ENCODE results near the gene ABR. TPM values are rescaled to one million over a fixed set of nuclear protein-coding genes. Genes with fewer than 3 reads are reported as not detected.

Gene ABR
- total and polyA plus RNA-seq, 4 experiments from 2014 or later: 7.2 to 157 (median 86.1) TPM

- Histone ChIP-seq H3K4me1 (ENCODE audit: insufficient read depth, low read length) (no peaks in the 10 kb centered on the region), H3K27me3 (ENCODE audit: insufficient read depth, low read length) (no peaks in the 10 kb centered on the region), H3K4me3 (ENCODE audit: low read length in 2 of 2) (no peak overlapping the region), H3K36me3 (ENCODE audit: insufficient read depth, low read length) (peaks cover 40% of the 10 kb centered on the region), H3K27ac (ENCODE audit: low read depth, low read length) (no peak overlapping the region), H3K9me3 (ENCODE audit: control insufficient read depth in 1 of 2, low read length in 2 of 2) (no peaks in the 10 kb centered on the region)
- Mint-ChIP-seq H3K9me3 (peaks cover 0 to 1% (median 0%) of the 10 kb centered on the region in 8 donors), H3K27me3 (no peaks in the 10 kb centered on the region), H3K36me3 (peaks cover 6 to 46% of the 10 kb centered on the region in 2 donors), H3K4me3 (no peak overlapping the region), H3K27ac (no peak overlapping the region), H3K4me1 (no peaks in the 10 kb centered on the region)
- POLR2A ChIA-PET (ENCODE audit: partially characterized antibody): interaction anchor here (0.5 to 0.9 kb wide), 2 partner anchors 11 to 670 kb away, joined by 3 to 4 read pairs; partner anchors contain the start of gene TIMM22
- CTCF ChIA-PET (ENCODE audit: partially characterized antibody): interaction anchor here (0.8 kb wide), 1 partner anchor 9 kb away, joined by 3 read pairs; no protein-coding TSS in a partner anchor
- intact Hi-C loops (cut with micrococcal nuclease): no loop called here
- no peak for DNase-seq
Observed at GRCh38 chr17:1008008-1008761, 171.6 kb downstream of the ABR start.

GRCh38 chr17:1007310-1008007 is 172.3 kb downstream of the ABR start:
- Histone ChIP-seq H3K4me3 (ENCODE audit: low read length in 2 of 2) (no peak overlapping the region), H3K36me3 (ENCODE audit: insufficient read depth, low read length) (peaks cover 47% of the 10 kb centered on the region), H3K4me1 (ENCODE audit: insufficient read depth, low read length) (no peaks in the 10 kb centered on the region), H3K27ac (ENCODE audit: low read depth, low read length) (no peak overlapping the region), H3K27me3 (ENCODE audit: insufficient read depth, low read length) (no peaks in the 10 kb centered on the region), H3K9me3 (ENCODE audit: control insufficient read depth in 1 of 2, low read length in 2 of 2) (no peaks in the 10 kb centered on the region)
- Mint-ChIP-seq H3K27me3 (no peaks in the 10 kb centered on the region), H3K27ac (no peak overlapping the region), H3K4me3 (no peak overlapping the region), H3K4me1 (no peaks in the 10 kb centered on the region), H3K36me3 (peaks cover 8 to 53% of the 10 kb centered on the region in 2 donors), H3K9me3 (peaks cover 0 to 1% (median 0%) of the 10 kb centered on the region in 8 donors)
- intact Hi-C loops (cut with micrococcal nuclease): no loop called here
- no peak for DNase-seq
- CTCF ChIA-PET (ENCODE audit: partially characterized antibody): interaction anchor here (0.8 kb wide), 1 partner anchor 8 kb away, joined by 3 read pairs; no protein-coding TSS in a partner anchor
- POLR2A ChIA-PET (ENCODE audit: partially characterized antibody): interaction anchor here (0.5 to 0.9 kb wide), 2 partner anchors 11 to 671 kb away, joined by 3 to 4 read pairs; partner anchors contain the start of gene TIMM22

DNA sequence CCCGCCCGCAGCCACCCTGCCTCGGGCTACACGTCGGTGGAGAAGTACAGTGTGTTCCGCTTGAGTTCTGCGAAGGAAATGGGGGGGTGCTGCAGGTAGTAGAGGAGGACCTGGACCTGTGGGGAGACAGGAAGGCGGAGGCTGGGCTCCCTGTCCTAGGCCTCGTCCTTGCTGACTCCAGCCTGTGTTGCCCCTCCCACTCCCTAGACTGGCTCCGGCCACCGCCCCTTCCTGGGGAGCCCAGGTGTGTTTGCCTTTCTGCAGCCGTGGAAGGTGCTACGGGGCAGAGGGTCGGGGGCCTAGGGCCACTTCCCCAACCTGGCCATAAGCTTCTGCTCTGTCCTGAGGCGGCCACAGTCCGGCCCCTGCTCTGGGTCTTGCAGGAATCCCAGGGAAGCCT is 173.7 kb downstream of the ABR start:
- no peak for DNase-seq
- Mint-ChIP-seq H3K27ac (peak overlapping the region in 3 of 7 donors; percentile 55 to 68 (median 55)), H3K9me3 (peaks cover 0 to 1% (median 0%) of the 10 kb centered on the region in 8 donors), H3K36me3 (peaks cover 16 to 59% of the 10 kb centered on the region in 2 donors), H3K27me3 (no peaks in the 10 kb centered on the region), H3K4me1 (peaks cover 0 to 1% (median 0%) of the 10 kb centered on the region in 4 donors), H3K4me3 (no peak overlapping the region)
- no peaks in the 10 kb centered on the region for H3K27me3 ChIP-seq (ENCODE audit: insufficient read depth, low read length)
- CTCF ChIA-PET (ENCODE audit: partially characterized antibody): no interaction called here
- no peak overlapping the region for H3K4me3 ChIP-seq (ENCODE audit: low read length in 2 of 2)
- intact Hi-C loops (cut with micrococcal nuclease): no loop called here
- H3K4me1 ChIP-seq (ENCODE audit: insufficient read depth, low read length): no peaks in the 10 kb centered on the region
- no peak overlapping the region for H3K27ac ChIP-seq (ENCODE audit: low read depth, low read length)
- peaks cover 56% of the 10 kb centered on the region for H3K36me3 ChIP-seq (ENCODE audit: insufficient read depth, low read length)
- H3K9me3 ChIP-seq (ENCODE audit: control insufficient read depth in 1 of 2, low read length in 2 of 2): no peaks in the 10 kb centered on the region
- POLR2A ChIA-PET (ENCODE audit: partially characterized antibody): no interaction called here

DNA sequence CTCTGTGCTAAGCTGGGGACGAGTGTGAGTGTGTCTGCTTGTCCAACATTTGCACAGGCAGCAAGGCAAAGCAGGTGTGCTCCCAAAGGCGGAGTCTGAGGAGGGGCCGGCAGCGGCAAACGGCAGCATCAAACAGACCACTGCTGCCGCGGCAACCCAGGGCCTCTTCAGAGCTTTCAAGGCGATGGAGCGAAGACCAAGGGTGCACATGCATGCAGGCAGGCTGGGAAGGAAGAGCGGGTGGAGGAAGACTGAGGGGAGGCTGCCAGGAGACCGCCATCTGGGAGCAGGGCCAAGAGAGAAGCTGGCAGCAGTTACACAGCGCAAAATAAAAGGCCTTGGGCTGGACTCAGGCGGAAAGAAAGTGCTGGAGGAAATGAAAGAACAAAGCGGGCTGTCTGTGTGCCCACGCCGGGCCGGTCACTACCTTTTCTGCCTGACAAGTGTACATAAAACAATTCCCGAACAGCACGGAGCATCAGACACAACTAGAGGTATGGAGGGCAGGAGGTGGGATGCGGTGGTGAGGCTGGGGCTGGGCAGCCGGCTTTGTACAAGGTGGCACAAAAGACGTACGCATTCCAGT is 174.3 kb downstream of the ABR start:
- no peak overlapping the region for H3K4me3 ChIP-seq (ENCODE audit: low read length in 2 of 2)
- H3K27ac Mint-ChIP-seq: peak overlapping the region in 5 of 7 donors; percentile 1 to 68 (median 57)
- no peaks in the 10 kb centered on the region for H3K27me3 Mint-ChIP-seq
- DNase-seq: no peak
- POLR2A ChIA-PET (ENCODE audit: partially characterized antibody): no interaction called here
- peaks cover 22 to 60% of the 10 kb centered on the region in 2 donors for H3K36me3 Mint-ChIP-seq
- H3K27ac ChIP-seq (ENCODE audit: low read depth, low read length): no peak overlapping the region
- intact Hi-C loops (cut with micrococcal nuclease): no loop called here
- H3K9me3 Mint-ChIP-seq: peaks cover 0 to 1% (median 0%) of the 10 kb centered on the region in 8 donors
- no peak overlapping the region for H3K4me3 Mint-ChIP-seq
- H3K9me3 ChIP-seq (ENCODE audit: control insufficient read depth in 1 of 2, low read length in 2 of 2): no peaks in the 10 kb centered on the region
- peaks cover 56% of the 10 kb centered on the region for H3K36me3 ChIP-seq (ENCODE audit: insufficient read depth, low read length)
- H3K4me1 Mint-ChIP-seq: peaks cover 0 to 2% (median under 1%) of the 10 kb centered on the region in 4 donors
- H3K27me3 ChIP-seq (ENCODE audit: insufficient read depth, low read length): no peaks in the 10 kb centered on the region
- H3K4me1 ChIP-seq (ENCODE audit: insufficient read depth, low read length): no peaks in the 10 kb centered on the region
- CTCF ChIA-PET (ENCODE audit: partially characterized antibody): no interaction called here

DNA sequence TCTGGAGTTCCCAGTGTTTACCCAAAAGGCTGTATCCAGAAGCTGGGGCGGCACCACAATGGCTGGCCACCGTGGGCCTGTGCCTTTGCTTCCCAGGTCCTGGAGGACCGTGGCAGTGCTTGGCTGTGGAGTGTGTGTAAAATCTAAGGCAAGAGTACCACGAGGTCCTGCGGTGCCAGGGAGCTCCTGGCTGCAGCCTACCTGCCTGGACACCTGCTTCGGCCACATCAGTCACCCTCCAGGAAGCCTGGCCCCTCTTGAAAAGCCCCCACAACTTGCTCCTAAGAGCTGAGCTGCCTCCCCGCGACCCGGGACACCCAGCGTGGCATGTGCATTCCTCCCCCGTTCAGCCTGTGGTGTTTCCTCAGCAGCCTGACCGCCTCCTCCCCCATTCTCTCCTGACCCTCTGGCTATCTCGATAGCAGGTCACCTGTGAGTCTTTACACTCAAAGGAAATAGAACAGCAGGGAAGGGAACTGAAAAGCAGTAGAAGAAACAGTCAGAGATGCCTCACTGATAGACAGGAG is 174.9 kb downstream of the ABR start:
- Histone ChIP-seq H3K27me3 (ENCODE audit: insufficient read depth, low read length) (no peaks in the 10 kb centered on the region), H3K27ac (ENCODE audit: low read depth, low read length) (no peak overlapping the region), H3K36me3 (ENCODE audit: insufficient read depth, low read length) (peaks cover 54% of the 10 kb centered on the region), H3K4me1 (ENCODE audit: insufficient read depth, low read length) (no peaks in the 10 kb centered on the region), H3K4me3 (ENCODE audit: low read length in 2 of 2) (no peak overlapping the region), H3K9me3 (ENCODE audit: control insufficient read depth in 1 of 2, low read length in 2 of 2) (no peaks in the 10 kb centered on the region)
- H3K27me3 Mint-ChIP-seq: no peaks in the 10 kb centered on the region
- ChIA-PET CTCF (ENCODE audit: partially characterized antibody) (no interaction called here), POLR2A (ENCODE audit: partially characterized antibody) (no interaction called here)
- no peak for DNase-seq
- peaks cover 26 to 63% of the 10 kb centered on the region in 2 donors for H3K36me3 Mint-ChIP-seq
- H3K27ac Mint-ChIP-seq: peak overlapping the region in 3 of 7 donors; percentile 1 to 60 (median 31)
- no peak overlapping the region for H3K4me3 Mint-ChIP-seq
- H3K4me1 Mint-ChIP-seq: peaks cover 0 to 5% (median under 1%) of the 10 kb centered on the region in 4 donors
- intact Hi-C loops (cut with micrococcal nuclease): no loop called here
- H3K9me3 Mint-ChIP-seq: peaks cover 0 to 1% (median 0%) of the 10 kb centered on the region in 8 donors

DNA sequence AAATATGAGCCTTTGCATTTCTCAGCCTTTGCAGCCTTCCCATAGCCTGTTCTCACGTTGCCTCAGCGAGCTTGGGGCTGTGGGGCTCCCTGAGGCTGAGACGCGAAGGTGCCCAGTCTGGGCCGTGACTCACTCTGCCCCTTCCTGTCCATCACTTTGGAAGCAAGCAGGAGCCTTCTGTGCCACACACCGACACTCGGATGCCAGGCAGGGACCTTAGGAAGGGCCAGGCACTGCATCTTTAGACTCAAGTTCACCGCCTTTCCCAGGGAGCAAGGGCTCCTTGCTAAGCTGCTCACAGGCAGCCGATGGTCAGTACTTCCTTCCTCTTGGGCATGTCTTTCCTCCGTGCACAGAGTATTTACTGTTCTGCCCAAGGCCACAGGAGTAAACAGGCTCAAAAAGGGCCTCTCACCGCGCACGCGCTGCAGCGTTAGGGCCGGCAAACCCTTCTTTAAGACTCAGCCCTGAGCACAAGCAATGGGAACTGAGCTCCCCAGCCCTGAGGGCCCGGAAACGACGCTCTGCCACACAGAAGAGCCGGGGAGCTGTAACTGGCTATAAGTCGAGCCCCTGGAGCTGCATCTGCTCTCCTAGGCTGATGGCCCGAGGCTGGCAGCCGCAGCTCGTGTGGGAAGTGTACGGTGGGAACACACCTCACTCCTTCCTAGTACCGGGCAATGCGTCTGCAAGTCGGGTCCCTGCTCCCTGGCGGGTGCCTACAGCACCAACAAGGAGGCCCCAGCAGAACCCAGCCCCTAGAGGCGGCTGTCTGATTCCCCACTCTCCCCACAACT is 175.6 kb downstream of the ABR start:
- H3K4me1 Mint-ChIP-seq: peaks cover 2 to 8% (median 4%) of the 10 kb centered on the region in 4 donors
- H3K36me3 Mint-ChIP-seq: peaks cover 31 to 62% of the 10 kb centered on the region in 2 donors
- Histone ChIP-seq H3K27ac (ENCODE audit: low read depth, low read length) (no peak overlapping the region), H3K27me3 (ENCODE audit: insufficient read depth, low read length) (no peaks in the 10 kb centered on the region), H3K9me3 (ENCODE audit: control insufficient read depth in 1 of 2, low read length in 2 of 2) (no peaks in the 10 kb centered on the region), H3K4me1 (ENCODE audit: insufficient read depth, low read length) (no peaks in the 10 kb centered on the region), H3K4me3 (ENCODE audit: low read length in 2 of 2) (no peak overlapping the region), H3K36me3 (ENCODE audit: insufficient read depth, low read length) (peaks cover 59% of the 10 kb centered on the region)
- peak overlapping the region in 1 of 7 donors; percentile 7 for H3K27ac Mint-ChIP-seq
- H3K27me3 Mint-ChIP-seq: no peaks in the 10 kb centered on the region
- no peak overlapping the region for H3K4me3 Mint-ChIP-seq
- POLR2A ChIA-PET (ENCODE audit: partially characterized antibody): no interaction called here
- CTCF ChIA-PET (ENCODE audit: partially characterized antibody): no interaction called here
- DNase-seq: no peak
- H3K9me3 Mint-ChIP-seq: peaks cover 0 to 1% (median 0%) of the 10 kb centered on the region in 8 donors
- intact Hi-C loops (cut with micrococcal nuclease): no loop called here
